GM23338 (cell line): ENCODE data around the gene ACP5. TPM values are rescaled to one million over a fixed set of nuclear protein-coding genes. Genes with fewer than 3 reads are reported as not detected.

Experiments used
- ATAC-seq: fragments of 200-7000 bp; cut with Tn5 transposase; 3 replicates; pipeline ENCODE4 v1.9.1; 2020
- DNase-seq: peaks from one replicate; pipeline ENCODE4 v3.0.0-alpha.2; 2015; ENCODE audit warnings: low spot score
- H2AFZ ChIP-seq: fragments of 200-600 bp; sonication (generic); 2 replicates; pipeline ENCODE4 v1.8.0; 2016; ENCODE audit warnings: antibody characterized with exemption, mild to moderate bottlenecking, moderate library complexity
- H3F3A ChIP-seq: fragments of 200-600 bp; sonication (generic); replicated peaks from 2 replicates; pipeline ENCODE4 v1.8.0; 2017; ENCODE audit warnings: antibody characterized with exemption, mixed run types, low read depth
- H3K27ac ChIP-seq: fragments of 200-600 bp; sonication (generic); 2 replicates; pipeline ENCODE4 v1.6.1; 2016; ENCODE audit warnings: low read depth
- H3K27me3 ChIP-seq: fragments of 200-600 bp; sonication (generic); 2 replicates; pipeline ENCODE4 v1.8.0; 2016; ENCODE audit warnings: mild to moderate bottlenecking, mixed run types, moderate library complexity; ENCODE audit not compliant: insufficient read depth
- H3K36me3 ChIP-seq: fragments of 200-600 bp; sonication (generic); 2 replicates; pipeline ENCODE4 v1.8.0; 2016; ENCODE audit warnings: mild to moderate bottlenecking; ENCODE audit not compliant: insufficient read depth
- H3K4me1 ChIP-seq: fragments of 200-600 bp; sonication (generic); 2 replicates; pipeline ENCODE4 v1.8.0; 2016; ENCODE audit warnings: mild to moderate bottlenecking, moderate library complexity; ENCODE audit not compliant: insufficient read depth
- H3K4me2 ChIP-seq: fragments of 200-600 bp; sonication (generic); 2 replicates; pipeline ENCODE4 v1.7.1; 2017; ENCODE audit warnings: mixed run types
- H3K4me3 ChIP-seq: fragments of 200-600 bp; sonication (generic); 2 replicates; pipeline ENCODE4 v1.6.1; 2016; ENCODE audit warnings: mixed run types
- H3K79me2 ChIP-seq: fragments of 200-600 bp; sonication (generic); replicated peaks from 2 replicates; pipeline ENCODE4 v1.8.0; 2017; ENCODE audit warnings: mild to moderate bottlenecking; ENCODE audit not compliant: insufficient read depth
- H3K9me2 ChIP-seq: fragments of 200-600 bp; sonication (generic); 2 replicates; pipeline ENCODE4 v1.8.0; 2017; ENCODE audit not compliant: insufficient read depth
- H4K20me1 ChIP-seq: fragments of 200-600 bp; sonication (generic); replicated peaks from 2 replicates; pipeline ENCODE4 v1.8.0; 2017; ENCODE audit warnings: mild to moderate bottlenecking; ENCODE audit not compliant: insufficient read depth
- H3K27ac Mint-ChIP-seq: 2 replicates; pipeline ENCODE4 v1.8.0; 2020; ENCODE audit warnings: inconsistent platforms, mild to moderate bottlenecking, moderate library complexity, mixed read lengths
- H3K27me3 Mint-ChIP-seq: 3 replicates; pipeline ENCODE4 v1.8.0; 2022; ENCODE audit warnings: low read depth, mild to moderate bottlenecking, moderate library complexity, mixed read lengths, inconsistent platforms; ENCODE audit not compliant: insufficient read depth, poor library complexity
- H3K36me3 Mint-ChIP-seq: 3 replicates; pipeline ENCODE4 v1.8.0; 2021; ENCODE audit warnings: low read depth, mild to moderate bottlenecking, inconsistent platforms, moderate library complexity, mixed read lengths
- H3K4me1 Mint-ChIP-seq: 3 replicates; pipeline ENCODE4 v1.8.0; 2020; ENCODE audit warnings: mild to moderate bottlenecking, inconsistent platforms, mixed read lengths
- H3K4me3 Mint-ChIP-seq: 3 replicates; pipeline ENCODE4 v1.8.0; 2021; ENCODE audit warnings: moderate library complexity, mild to moderate bottlenecking, inconsistent platforms, mixed read lengths
- H3K9me3 Mint-ChIP-seq: 3 replicates; pipeline ENCODE4 v1.8.0; 2020; ENCODE audit warnings: moderate library complexity, mild to moderate bottlenecking, inconsistent platforms, mixed read lengths
- CREB1 ChIP-seq: fragments of 250-450 bp; sonication (Bioruptor Pico); IDR thresholded peaks from 2 replicates; pipeline ENCODE4 v1.5.0; 2020; ENCODE audit warnings: low read depth, mild to moderate bottlenecking, moderate library complexity
- CTCF ChIP-seq, 2 experiments: fragments of 200-600 bp in 1 of 2; sonication (generic) in 1 of 2; conservative IDR thresholded peaks; 2 replicates each; pipeline versions ENCODE4 v1.5.1 to v1.6.1; 2016 to 2017; ENCODE audit warnings: antibody characterized with exemption in 2 of 2, low read depth in 2 of 2, mild to moderate bottlenecking in 2 of 2, moderate library complexity in 1 of 2
- ETS1 ChIP-seq: IDR thresholded peaks from 2 replicates; pipeline ENCODE4 v1.6.1; 2016; ENCODE audit warnings: antibody characterized with exemption
- JUNB ChIP-seq: IDR thresholded peaks from one replicate; pipeline ENCODE4 v1.6.1; 2016; ENCODE audit warnings: antibody characterized with exemption; ENCODE audit not compliant: unreplicated experiment
- REST ChIP-seq: IDR thresholded peaks from one replicate; pipeline ENCODE4 v1.6.1; 2018; ENCODE audit warnings: antibody characterized with exemption; ENCODE audit not compliant: unreplicated experiment
- ZNF331 ChIP-seq: fragments of 250-450 bp; sonication (Bioruptor Pico); IDR thresholded peaks from 2 replicates; pipeline ENCODE4 v1.5.0; 2020; ENCODE audit warnings: low read depth, mild to moderate bottlenecking, moderate library complexity
- ZNF462 ChIP-seq: fragments of 250-450 bp; sonication (Bioruptor Pico); IDR thresholded peaks from 2 replicates; pipeline ENCODE4 v1.5.0; 2020; ENCODE audit warnings: mild to moderate bottlenecking, moderate library complexity
- polyA plus RNA-seq: library from polyadenylated mRNA; unstranded; fragments of >200 nt; fragmentation: Nextera tagmentation; extraction: Ambion mirVana; gene quantifications from 2 replicates; pipeline ENCODE4 v1.2.1, GENCODE V29; 2016
- total RNA-seq: library from RNA; depleted of rRNA; stranded (reverse); fragments of >200 nt; shearing (Covaris generic); gene quantifications from 2 replicates; pipeline ENCODE4 v1.2.3, GENCODE V29; 2014

ACP5 gene
- total and polyA plus RNA-seq, 2 experiments from 2014 or later: 6.7 to 12.8 TPM

- TF ChIP-seq CTCF (conservative IDR thresholded peaks at IDR 0.05; ENCODE audit: low read depth in 2 of 2) (no peak), REST (no peak), ZNF331 (CRISPR knock-in tag) (no peak), ETS1 (no peak)
These were observed 42.9 kb downstream of the ACP5 start (continued) for GRCh38 chr19:11534538-11534937.

- ATAC-seq (peak; percentile 71), DNase-seq (peak; percentile 96)
- peaks cover 8% of the 10 kb centered on the region; the same call in 1 of the 2 replicates for H3K4me1 ChIP-seq
- Mint-ChIP-seq H3K4me1 (peaks cover 9% of the 10 kb centered on the region), H3K27me3 (peaks cover 19% of the 10 kb centered on the region), H3K9me3 (no peaks in the 10 kb centered on the region), H3K36me3 (peaks cover 7% of the 10 kb centered on the region), H3K27ac (no peak overlapping the region), H3K4me3 (peak overlapping the region; percentile 13; the same call in 1 of the 3 replicates)
- no peaks in the 10 kb centered on the region for H3K36me3 ChIP-seq
- H3K9me2 ChIP-seq: no peaks in the 10 kb centered on the region
- TF ChIP-seq CTCF (conservative IDR thresholded peaks at IDR 0.05; ENCODE audit: low read depth in 2 of 2) (peak; percentile 31 to 66; a peak in 2 of 4 replicates), JUNB (no peak), CREB1 (CRISPR knock-in tag) (peak; percentile 30; the same call in 1 of the 2 replicates), ZNF462 (CRISPR knock-in tag) (no peak)
- H2AFZ ChIP-seq: no peak overlapping the region
- H3K4me2 ChIP-seq: no peak overlapping the region
- no peaks in the 10 kb centered on the region; the same call in 1 of the 2 replicates for H3F3A ChIP-seq
- H4K20me1 ChIP-seq: peaks cover 5% of the 10 kb centered on the region; the same call in 1 of the 2 replicates
- no peak overlapping the region for H3K27ac ChIP-seq
- H3K79me2 ChIP-seq: peaks cover 11% of the 10 kb centered on the region
- H3K27me3 ChIP-seq: peaks cover 5% of the 10 kb centered on the region; the same call in 1 of the 2 replicates
- no peak overlapping the region for H3K4me3 ChIP-seq
These were observed 47.0 kb downstream of the ACP5 start for GRCh38 chr19:11530432-11530831.
